Parathyroid adenoma (tissue), 2 donors: Measurements from ENCODE around the gene NBEA.

ENCODE experiments used
- H2AFZ ChIP-seq: fragments of 300-600 bp; sonication (generic); one replicate; pipeline ENCODE4 v1.7.0; 2017; ENCODE audit warnings: antibody characterized with exemption, mild to moderate bottlenecking
- H3K27ac ChIP-seq: fragments of 300-600 bp; sonication (generic); one replicate; pipeline ENCODE4 v1.7.0; 2017
- H3K27me3 ChIP-seq: fragments of 300-600 bp; sonication (generic); one replicate; pipeline ENCODE4 v1.7.0; 2017; ENCODE audit warnings: low read length; ENCODE audit not compliant: control insufficient read depth, insufficient read depth
- H3K36me3 ChIP-seq: fragments of 300-600 bp; sonication (generic); one replicate; pipeline ENCODE4 v1.7.0; 2017; ENCODE audit warnings: low read length; ENCODE audit not compliant: control insufficient read depth, insufficient read depth
- H3K4me1 ChIP-seq: fragments of 300-600 bp; sonication (generic); one replicate; pipeline ENCODE4 v1.7.0; 2017; ENCODE audit warnings: control low read depth
- H3K4me2 ChIP-seq: fragments of 300-600 bp; sonication (generic); one replicate; pipeline ENCODE4 v1.7.0; 2017; ENCODE audit warnings: low read length
- H3K4me3 ChIP-seq: fragments of 300-600 bp; sonication (generic); one replicate; pipeline ENCODE4 v1.7.0; 2017; ENCODE audit warnings: low read depth, low read length
- H3K79me2 ChIP-seq: fragments of 300-600 bp; sonication (generic); one replicate; pipeline ENCODE4 v1.7.0; 2017; ENCODE audit warnings: control low read depth
- H3K9ac ChIP-seq: fragments of 300-600 bp; sonication (generic); one replicate; pipeline ENCODE4 v1.7.0; 2017; ENCODE audit warnings: mild to moderate bottlenecking
- H3K9me3 ChIP-seq: fragments of 300-600 bp; sonication (generic); one replicate; pipeline ENCODE4 v1.7.0; 2017; ENCODE audit warnings: low read length; ENCODE audit not compliant: control insufficient read depth
- CTCF ChIP-seq: fragments of 300-600 bp; sonication (generic); IDR thresholded peaks from one replicate; pipeline ENCODE4 v1.7.0; 2017; ENCODE audit warnings: antibody characterized with exemption, mild to moderate bottlenecking
- donor health status: primary hyperparathyroidism.

Gene NBEA

DNA sequence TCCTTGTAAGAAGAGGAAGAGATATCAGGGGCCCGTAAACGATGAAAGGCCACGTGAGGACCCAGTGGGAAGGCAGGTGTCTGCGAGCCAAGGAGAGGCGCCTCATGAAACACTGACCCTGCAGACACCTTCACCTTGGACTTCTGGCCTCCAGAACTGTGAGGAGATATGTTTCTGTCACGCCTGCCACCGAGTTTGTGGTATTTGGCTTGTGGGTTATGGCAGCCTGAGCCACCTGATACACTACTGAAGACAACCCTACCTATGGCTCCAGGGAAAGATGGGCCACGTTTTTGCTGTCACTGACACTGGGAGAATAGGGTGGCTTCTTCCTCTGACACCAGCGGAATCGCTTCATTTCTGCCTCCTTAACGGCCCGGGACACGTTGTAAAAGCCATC, 752.0 kb downstream of the NBEA start:
- no peak overlapping the region for H3K27ac ChIP-seq
- no peak overlapping the region for H3K4me2 ChIP-seq
- H3K9me3 ChIP-seq: no peaks in the 10 kb centered on the region

GRCh38 chr13:35694549-35695447, 752.7 kb downstream of the NBEA start:
- no peaks in the 10 kb centered on the region for H3K4me1 ChIP-seq
- no peak overlapping the region for H3K4me3 ChIP-seq
- TF ChIP-seq CTCF: no peak
- no peaks in the 10 kb centered on the region for H3K36me3 ChIP-seq
- H3K4me2 ChIP-seq: no peak overlapping the region
- no peak overlapping the region for H3K9ac ChIP-seq
- no peaks in the 10 kb centered on the region for H3K9me3 ChIP-seq
- H3K27ac ChIP-seq: no peak overlapping the region
- no peaks in the 10 kb centered on the region for H3K27me3 ChIP-seq
- H3K79me2 ChIP-seq: no peaks in the 10 kb centered on the region
- no peak overlapping the region for H2AFZ ChIP-seq

More for the DNA sequence above, 752.0 kb downstream of the NBEA start:
- no peak overlapping the region for H2AFZ ChIP-seq
- no peak overlapping the region for H3K9ac ChIP-seq
- H3K36me3 ChIP-seq: no peaks in the 10 kb centered on the region
- no peak overlapping the region for H3K4me3 ChIP-seq
- no peaks in the 10 kb centered on the region for H3K27me3 ChIP-seq
- no peak for TF ChIP-seq CTCF
- H3K79me2 ChIP-seq: no peaks in the 10 kb centered on the region
- no peaks in the 10 kb centered on the region for H3K4me1 ChIP-seq

GRCh38 chr13:35695448-35695770, 753.3 kb downstream of the NBEA start:
- H3K79me2 ChIP-seq: no peaks in the 10 kb centered on the region
- H3K9ac ChIP-seq: no peak overlapping the region
- no peaks in the 10 kb centered on the region for H3K9me3 ChIP-seq
- TF ChIP-seq CTCF: no peak
- no peak overlapping the region for H3K4me2 ChIP-seq
- no peak overlapping the region for H3K4me3 ChIP-seq
- H2AFZ ChIP-seq: no peak overlapping the region
- no peaks in the 10 kb centered on the region for H3K27me3 ChIP-seq
- H3K36me3 ChIP-seq: no peaks in the 10 kb centered on the region
- no peaks in the 10 kb centered on the region for H3K4me1 ChIP-seq
- H3K27ac ChIP-seq: no peak overlapping the region

- TF ChIP-seq CTCF: no peak
- H3K27me3 ChIP-seq: no peaks in the 10 kb centered on the region
- no peak overlapping the region for H3K27ac ChIP-seq
- no peaks in the 10 kb centered on the region for H3K9me3 ChIP-seq
- H3K4me1 ChIP-seq: no peaks in the 10 kb centered on the region
- H3K79me2 ChIP-seq: no peaks in the 10 kb centered on the region
- H3K4me2 ChIP-seq: no peak overlapping the region
- H3K36me3 ChIP-seq: no peaks in the 10 kb centered on the region
- H3K4me3 ChIP-seq: no peak overlapping the region
- H2AFZ ChIP-seq: no peak overlapping the region
- H3K9ac ChIP-seq: no peak overlapping the region
These were observed 755.2 kb downstream of the NBEA start for GRCh38 chr13:35697186-35697730.
